ENCODE measurements around the gene WDR31.

The WDR31 gene

DNA sequence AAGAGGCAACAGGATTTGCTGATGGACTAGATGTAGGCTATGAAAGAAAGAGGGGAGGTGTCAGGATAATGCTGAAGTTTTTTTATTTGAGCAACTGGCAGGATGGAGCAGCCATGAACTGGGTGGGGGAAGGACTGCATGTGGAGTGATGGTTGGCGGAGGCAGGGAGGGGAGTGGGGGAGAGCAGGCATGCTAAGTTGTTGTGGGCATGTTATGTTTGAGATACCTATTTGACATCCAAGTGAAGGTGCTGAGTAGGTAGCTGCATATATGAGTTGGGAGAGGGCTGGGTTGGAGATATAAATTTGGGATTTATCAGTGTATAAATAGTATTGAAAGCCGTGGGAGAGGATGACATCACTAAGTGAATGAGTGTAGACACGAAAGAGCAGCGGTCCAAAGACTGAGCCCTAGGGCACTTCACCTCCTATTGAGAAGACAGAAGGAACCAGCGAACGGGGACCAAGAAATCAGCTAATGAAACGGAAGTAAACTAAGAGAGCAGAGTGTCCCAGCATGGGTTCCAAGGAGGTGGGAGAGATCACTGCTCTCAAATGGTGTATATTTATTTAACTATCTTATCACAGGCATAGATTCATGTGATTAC lies 16.7 kb upstream of the WDR31 start:
- ChIA-PET CTCF (interaction anchor here (1.0 to 1.1 kb wide), 2 partner anchors 45 to 48 kb away, joined by 4 to 5 read pairs; no protein-coding TSS in a partner anchor), POLR2A (interaction anchor here (0.5 to 1.6 kb wide), 5 partner anchors 11 to 54 kb away, joined by 3 to 7 read pairs (median 4); partner anchors contain the start of genes C9orf43, POLE3 and WDR31)
- Histone ChIP-seq H3K4me3 (ENCODE audit: low read depth, low read length) (no peak overlapping the region), H3K4me1 (ENCODE audit: control insufficient read depth, insufficient read depth, low read length) (no peaks in the 10 kb centered on the region), H3K27ac (ENCODE audit: extremely low read depth, low read depth, low read length) (no peak overlapping the region), H3K9me3 (ENCODE audit: control insufficient read depth, insufficient read depth, low read depth, low read length) (no peaks in the 10 kb centered on the region), H3K36me3 (ENCODE audit: control insufficient read depth in 2 of 2, insufficient read depth in 1 of 2, low read length in 2 of 2) (no peaks in the 10 kb centered on the region)
- TF ChIP-seq ZFHX2 (tag by site-specific recombination; conservative IDR thresholded peaks at IDR 0.05) (0 out of 2 replicates have a peak, but pooled peaks have one; percentile 35), ZNF529 (tag by site-specific recombination; IDR thresholded peaks at IDR 0.05; ENCODE audit: insufficient replicate concordance) (no peak), ZBTB17 (tag by site-specific recombination; IDR thresholded peaks at IDR 0.05) (0 out of 2 replicates have a peak, but pooled peaks have one; percentile 15), ATF2 (tag by site-specific recombination; IDR thresholded peaks at IDR 0.05; ENCODE audit: low read depth) (0 out of 2 replicates have a peak, but pooled peaks have one; percentile 10), GLIS1 (tag by site-specific recombination; IDR thresholded peaks at IDR 0.05) (peak; percentile 63), ZNF571 (tag by site-specific recombination; IDR thresholded peaks at IDR 0.05) (no peak), ZNF629 (tag by site-specific recombination; IDR thresholded peaks at IDR 0.05) (peak; percentile 60), FEZF1 (tag by site-specific recombination; IDR thresholded peaks at IDR 0.05) (peak; percentile 57; the same call in 1 of the 2 replicates), ZNF501 (tag by site-specific recombination; IDR thresholded peaks at IDR 0.05) (no peak), EGR2 (tag by site-specific recombination; IDR thresholded peaks at IDR 0.05; ENCODE audit: low read depth) (0 out of 2 replicates have a peak, but pooled peaks have one; percentile 20), OSR2 (tag by site-specific recombination; IDR thresholded peaks at IDR 0.05) (peak; percentile 11; the same call in 1 of the 2 replicates), ZNF23 (tag by site-specific recombination; IDR thresholded peaks at IDR 0.05; ENCODE audit: borderline replicate concordance) (no peak), ZIC2 (tag by site-specific recombination; IDR thresholded peaks at IDR 0.05) (peak; percentile 77), ZNF398 (tag by site-specific recombination; IDR thresholded peaks at IDR 0.05) (peak; percentile 53; the same call in 1 of the 2 replicates)

- H3K4me1 ChIP-seq (ENCODE audit: control insufficient read depth, insufficient read depth, low read length), result peaks cover 5% of the 10 kb centered on the region; the same call in 1 of the 2 replicates
- ChIA-PET POLR2A (no interaction called here), CTCF (interaction anchor here (0.6 to 1.1 kb wide), 5 partner anchors 9 to 37 kb away, joined by 3 to 5 read pairs (median 3); partner anchors contain the start of gene WDR31)
- no peaks in the 10 kb centered on the region for H3K9me3 ChIP-seq (ENCODE audit: control insufficient read depth, insufficient read depth, low read depth, low read length)
- no peak overlapping the region for H3K4me3 ChIP-seq (ENCODE audit: low read depth, low read length)
- TF ChIP-seq ZNF292 (tag by site-specific recombination; IDR thresholded peaks at IDR 0.05; ENCODE audit: borderline replicate concordance, low read depth), result no peak
- no peak for TF ChIP-seq GLIS2 (tag by site-specific recombination; IDR thresholded peaks at IDR 0.05)
- TF ChIP-seq ZNF433 (tag by site-specific recombination; IDR thresholded peaks at IDR 0.05; ENCODE audit: low read depth), result no peak
- TF ChIP-seq ZNF555 (tag by site-specific recombination; conservative IDR thresholded peaks at IDR 0.05), result no peak
- no peak for TF ChIP-seq ZNF701 (tag by site-specific recombination; IDR thresholded peaks at IDR 0.05)
- no peak for TF ChIP-seq ZNF248 (tag by site-specific recombination; IDR thresholded peaks at IDR 0.05)
- TF ChIP-seq PRDM6 (tag by site-specific recombination; IDR thresholded peaks at IDR 0.05), result no peak
- TF ChIP-seq SALL2 (tag by site-specific recombination; IDR thresholded peaks at IDR 0.05; ENCODE audit: borderline replicate concordance), result no peak
- TF ChIP-seq ZNF530 (tag by site-specific recombination; IDR thresholded peaks at IDR 0.05; ENCODE audit: low read depth), result no peak
- TF ChIP-seq ZBTB48 (tag by site-specific recombination; IDR thresholded peaks at IDR 0.05), result no peak
- no peak overlapping the region for H3K27ac ChIP-seq (ENCODE audit: extremely low read depth, low read depth, low read length)
- no peaks in the 10 kb centered on the region for H3K36me3 ChIP-seq (ENCODE audit: control insufficient read depth in 2 of 2, insufficient read depth in 1 of 2, low read length in 2 of 2)
Measured at GRCh38 chr9:113355040-113355596, 15.0 kb upstream of the WDR31 start.

All from HEK293 (cell line).